ENCODE results near the gene IMPG1. TPM values are rescaled to one million over a fixed set of nuclear protein-coding genes. Genes with fewer than 3 reads are reported as not detected.

Gene IMPG1
- polyA plus RNA-seq, 1 donor (not counting 4 experiments of a cell fraction or from before 2014, with no cell fraction given), result not detected

DNA sequence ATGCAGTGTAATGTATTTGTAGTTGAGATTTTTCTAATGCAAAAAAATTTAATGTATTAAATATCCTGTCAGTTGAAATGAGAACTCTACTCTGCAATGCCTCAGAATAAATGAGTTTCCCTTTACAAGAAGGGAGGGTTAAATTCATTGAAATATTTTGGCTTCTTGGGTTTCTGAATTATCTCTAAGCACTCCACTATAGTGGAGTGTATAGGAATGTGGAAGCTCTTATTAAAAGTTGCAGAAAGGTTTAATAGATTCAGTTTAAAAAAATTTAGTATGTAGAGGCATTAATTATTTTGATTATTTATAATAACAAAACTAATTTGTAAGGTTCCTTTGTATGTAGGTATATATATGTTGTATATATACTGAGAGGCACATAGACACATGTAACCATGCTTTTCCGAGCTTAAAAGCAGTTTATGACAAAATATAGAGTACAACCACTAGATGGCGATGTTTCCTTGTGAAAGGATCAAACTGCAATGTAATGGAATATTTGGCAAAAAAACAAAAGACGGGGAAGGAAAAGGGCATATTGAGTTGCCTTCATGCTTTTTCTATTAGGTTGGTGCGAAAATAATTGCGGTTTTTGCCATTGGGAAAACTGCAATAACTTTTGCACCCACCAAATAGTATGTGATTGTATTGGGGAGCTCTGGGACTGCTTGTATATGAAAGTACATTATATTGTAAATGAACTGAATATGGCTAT, 179.2 kb downstream of the IMPG1 start:
- Histone ChIP-seq H2AFZ (ENCODE audit: control insufficient read depth, low read length) (no peak overlapping the region), H3K4me1 (ENCODE audit: control insufficient read depth, extremely low read depth, insufficient read depth, low read length) (no peaks in the 10 kb centered on the region), H3K27me3 (ENCODE audit: control insufficient read depth, extremely low read depth, insufficient read depth, low read length) (no peaks in the 10 kb centered on the region), H3K27ac (ENCODE audit: control insufficient read depth, insufficient read depth, low read length) (no peak overlapping the region), H3K79me2 (ENCODE audit: control insufficient read depth, insufficient read depth, low read length) (no peaks in the 10 kb centered on the region), H3K36me3 (ENCODE audit: control insufficient read depth in 2 of 2, extremely low read depth in 1 of 2, insufficient read depth in 2 of 2, low read length in 2 of 2) (no peaks in the 10 kb centered on the region), H3K9me3 (ENCODE audit: control insufficient read depth, low read depth, low read length) (no peaks in the 10 kb centered on the region), H3K4me3 (ENCODE audit: control insufficient read depth in 2 of 3, extremely low read depth in 1 of 3, insufficient read depth in 2 of 3, low read depth in 1 of 3, low read length in 3 of 3) (no peak overlapping the region), H4K20me1 (ENCODE audit: control insufficient read depth, extremely low read depth, insufficient read depth, low read length) (no peaks in the 10 kb centered on the region), H3K4me2 (ENCODE audit: control insufficient read depth, extremely low read depth, insufficient read depth, low read depth, low read length) (no peak overlapping the region), H3K9ac (ENCODE audit: control insufficient read depth, extremely low read depth, insufficient read depth, low read length) (no peak overlapping the region), H3K9me1 (ENCODE audit: control insufficient read depth, extremely low read depth, insufficient read depth, low read length) (no peaks in the 10 kb centered on the region)
- TF ChIP-seq, protein P1, sequence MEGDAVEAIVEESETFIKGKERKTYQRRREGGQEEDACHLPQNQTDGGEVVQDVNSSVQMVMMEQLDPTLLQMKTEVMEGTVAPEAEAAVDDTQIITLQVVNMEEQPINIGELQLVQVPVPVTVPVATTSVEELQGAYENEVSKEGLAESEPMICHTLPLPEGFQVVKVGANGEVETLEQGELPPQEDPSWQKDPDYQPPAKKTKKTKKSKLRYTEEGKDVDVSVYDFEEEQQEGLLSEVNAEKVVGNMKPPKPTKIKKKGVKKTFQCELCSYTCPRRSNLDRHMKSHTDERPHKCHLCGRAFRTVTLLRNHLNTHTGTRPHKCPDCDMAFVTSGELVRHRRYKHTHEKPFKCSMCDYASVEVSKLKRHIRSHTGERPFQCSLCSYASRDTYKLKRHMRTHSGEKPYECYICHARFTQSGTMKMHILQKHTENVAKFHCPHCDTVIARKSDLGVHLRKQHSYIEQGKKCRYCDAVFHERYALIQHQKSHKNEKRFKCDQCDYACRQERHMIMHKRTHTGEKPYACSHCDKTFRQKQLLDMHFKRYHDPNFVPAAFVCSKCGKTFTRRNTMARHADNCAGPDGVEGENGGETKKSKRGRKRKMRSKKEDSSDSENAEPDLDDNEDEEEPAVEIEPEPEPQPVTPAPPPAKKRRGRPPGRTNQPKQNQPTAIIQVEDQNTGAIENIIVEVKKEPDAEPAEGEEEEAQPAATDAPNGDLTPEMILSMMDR (optimal IDR thresholded peaks at IDR 0.05 in 1 of 3, IDR thresholded peaks at IDR 0.05 in 1 of 3, conservative IDR thresholded peaks at IDR 0.05 in 1 of 3; ENCODE audit: extremely low read depth in 1 of 3, insufficient read depth in 2 of 3, low read length in 3 of 3), result peak in 2 of 3 experiments; percentile 47 to 59
- TF ChIP-seq EZH2 (IDR thresholded peaks at IDR 0.05; ENCODE audit: low read length), result no peak
- peak; percentile 41 for DNase-seq (ENCODE audit: low read depth, low spot score)
- dilution Hi-C loops (cut with MboI; ENCODE audit: extremely low pct_ligation_motif_present, low sequenced_read_pairs), result no loop called here
- FAIRE-seq, result peak; percentile 78

DNA sequence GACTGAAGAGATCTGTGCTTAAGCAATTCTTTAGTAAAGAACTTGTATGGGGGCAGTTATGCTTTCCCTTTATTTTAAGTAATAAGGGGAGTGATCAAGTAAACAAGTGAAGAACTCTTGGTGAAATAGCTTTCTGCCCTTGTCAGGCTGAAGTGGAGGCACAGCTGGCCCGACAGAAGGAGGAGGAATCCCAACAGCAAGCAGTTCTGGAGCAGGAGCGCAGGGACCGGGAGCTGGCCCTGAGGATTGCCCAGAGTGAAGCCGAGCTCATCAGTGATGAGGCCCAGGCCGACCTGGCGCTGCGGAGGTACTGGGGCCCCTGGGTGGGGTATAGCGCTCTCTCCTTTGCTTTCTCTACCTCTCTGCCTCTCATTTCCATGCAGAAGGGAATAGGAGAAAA, 180.1 kb downstream of the IMPG1 start:
- no peak overlapping the region for H3K9ac ChIP-seq (ENCODE audit: control insufficient read depth, extremely low read depth, insufficient read depth, low read length)
- no peak for DNase-seq (ENCODE audit: low read depth, low spot score)
- FAIRE-seq, result no peak
- dilution Hi-C loops (cut with MboI; ENCODE audit: extremely low pct_ligation_motif_present, low sequenced_read_pairs), result no loop called here
- no peaks in the 10 kb centered on the region for H3K27me3 ChIP-seq (ENCODE audit: control insufficient read depth, extremely low read depth, insufficient read depth, low read length)
- no peaks in the 10 kb centered on the region for H3K9me1 ChIP-seq (ENCODE audit: control insufficient read depth, extremely low read depth, insufficient read depth, low read length)
- H3K27ac ChIP-seq (ENCODE audit: control insufficient read depth, insufficient read depth, low read length), result no peak overlapping the region
- H3K9me3 ChIP-seq (ENCODE audit: control insufficient read depth, low read depth, low read length), result no peaks in the 10 kb centered on the region
- H3K79me2 ChIP-seq (ENCODE audit: control insufficient read depth, insufficient read depth, low read length), result no peaks in the 10 kb centered on the region
- TF ChIP-seq, protein P1 (optimal IDR thresholded peaks at IDR 0.05 in 1 of 3, IDR thresholded peaks at IDR 0.05 in 1 of 3, conservative IDR thresholded peaks at IDR 0.05 in 1 of 3; ENCODE audit: extremely low read depth in 1 of 3, insufficient read depth in 2 of 3, low read length in 3 of 3), result no peak
- no peak for TF ChIP-seq EZH2 (IDR thresholded peaks at IDR 0.05; ENCODE audit: low read length)
- no peaks in the 10 kb centered on the region for H3K4me1 ChIP-seq (ENCODE audit: control insufficient read depth, extremely low read depth, insufficient read depth, low read length)
- H3K4me3 ChIP-seq (ENCODE audit: control insufficient read depth in 2 of 3, extremely low read depth in 1 of 3, insufficient read depth in 2 of 3, low read depth in 1 of 3, low read length in 3 of 3), result no peak overlapping the region
- no peak overlapping the region for H2AFZ ChIP-seq (ENCODE audit: control insufficient read depth, low read length)
- H4K20me1 ChIP-seq (ENCODE audit: control insufficient read depth, extremely low read depth, insufficient read depth, low read length), result no peaks in the 10 kb centered on the region
- no peaks in the 10 kb centered on the region for H3K36me3 ChIP-seq (ENCODE audit: control insufficient read depth in 2 of 2, extremely low read depth in 1 of 2, insufficient read depth in 2 of 2, low read length in 2 of 2)
- H3K4me2 ChIP-seq (ENCODE audit: control insufficient read depth, extremely low read depth, insufficient read depth, low read depth, low read length), result no peak overlapping the region
